Mesothelial cell of epicardium (in vitro differentiated cells): ENCODE data around the gene PLCL2. TPM values are rescaled to one million over a fixed set of nuclear protein-coding genes. Genes with fewer than 3 reads are reported as not detected.

Experiments
- DNase-seq, 2 experiments: peaks; one replicate each; pipeline ENCODE4 v3.0.0; 2021; ENCODE audit warnings: low spot score in 2 of 2; ENCODE audit not compliant: unreplicated experiment in 2 of 2
- H3K27ac Mint-ChIP-seq: 2 replicates; pipeline ENCODE4 v1.8.0; 2021; ENCODE audit warnings: mixed read lengths
- H3K27me3 Mint-ChIP-seq: 2 replicates; pipeline ENCODE4 v1.8.0; 2021; ENCODE audit warnings: low read depth, mixed read lengths
- H3K36me3 Mint-ChIP-seq: 2 replicates; pipeline ENCODE4 v1.8.0; 2021; ENCODE audit warnings: mixed read lengths
- H3K4me1 Mint-ChIP-seq: 2 replicates; pipeline ENCODE4 v1.8.0; 2021; ENCODE audit warnings: mixed read lengths
- H3K4me3 Mint-ChIP-seq: 2 replicates; pipeline ENCODE4 v1.8.0; 2021; ENCODE audit warnings: mild to moderate bottlenecking, moderate library complexity, mixed read lengths
- H3K9me3 Mint-ChIP-seq: 2 replicates; pipeline ENCODE4 v1.8.0; 2021; ENCODE audit warnings: mixed read lengths
- total RNA-seq: library from RNA; stranded (reverse); gene quantifications from 3 replicates; pipeline ENCODE4 v1.2.1, GENCODE V29; 2021
- TF ChIP-seq, protein P1 (sequence below): fragments of 200-600 bp; sonication (generic); IDR thresholded peaks from one replicate; pipeline ENCODE4 v1.5.0; 2021; ENCODE audit warnings: antibody characterized with exemption; ENCODE audit not compliant: unreplicated experiment

Gene PLCL2
- total RNA-seq, 1 donor from 2014 or later = 3.6 TPM

DNA sequence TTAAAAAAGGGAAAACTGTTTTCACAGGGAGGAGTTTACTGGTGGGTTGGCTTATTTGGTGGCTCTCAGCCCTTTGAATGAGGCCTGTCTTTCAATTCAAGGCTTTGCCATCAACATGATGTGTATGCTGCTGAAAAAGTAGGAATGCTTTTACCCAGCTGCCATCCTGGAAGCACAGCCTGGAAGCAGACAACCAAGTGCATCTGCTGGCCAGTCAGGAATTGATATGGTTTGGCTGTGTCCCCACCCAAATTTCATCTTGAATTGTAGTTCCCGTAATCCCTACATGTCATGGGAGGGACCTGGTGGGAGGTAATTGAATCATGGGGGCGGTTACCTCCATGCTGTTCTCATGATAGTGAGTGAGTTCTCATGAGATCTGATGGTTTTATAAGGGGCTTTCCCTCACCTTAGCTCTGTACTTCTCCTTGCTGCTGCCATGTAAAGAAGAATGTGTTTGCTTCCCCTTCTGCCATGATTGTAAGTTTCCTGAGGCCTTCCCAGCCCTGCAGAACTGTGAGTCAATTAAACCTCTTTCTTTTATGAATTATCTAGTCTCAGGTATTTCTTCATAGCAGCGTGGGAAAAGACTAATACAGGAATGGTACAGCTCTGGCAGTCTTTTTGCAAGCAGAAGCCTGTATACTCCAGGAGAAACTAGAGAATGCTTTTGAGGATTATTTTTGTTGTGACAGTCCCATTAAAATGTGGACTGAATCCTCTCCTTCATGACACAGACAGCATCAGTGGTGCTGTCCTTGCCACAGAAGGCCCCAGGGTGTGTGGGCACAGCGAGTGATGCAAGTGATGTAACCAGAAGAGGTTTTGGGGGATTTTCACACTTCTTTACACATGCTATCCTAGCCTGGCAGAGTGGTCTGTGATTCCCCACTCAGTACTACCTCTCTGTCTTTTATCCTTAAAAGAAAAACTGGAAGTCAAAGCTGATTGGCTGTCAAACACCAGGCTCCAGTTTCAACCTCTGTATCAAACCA lies 20.0 kb downstream of the PLCL2 start:
- peaks cover 10% of the 10 kb centered on the region for H3K27me3 Mint-ChIP-seq
- no peaks in the 10 kb centered on the region for H3K9me3 Mint-ChIP-seq
- H3K4me1 Mint-ChIP-seq = no peaks in the 10 kb centered on the region
- TF ChIP-seq, protein P1, sequence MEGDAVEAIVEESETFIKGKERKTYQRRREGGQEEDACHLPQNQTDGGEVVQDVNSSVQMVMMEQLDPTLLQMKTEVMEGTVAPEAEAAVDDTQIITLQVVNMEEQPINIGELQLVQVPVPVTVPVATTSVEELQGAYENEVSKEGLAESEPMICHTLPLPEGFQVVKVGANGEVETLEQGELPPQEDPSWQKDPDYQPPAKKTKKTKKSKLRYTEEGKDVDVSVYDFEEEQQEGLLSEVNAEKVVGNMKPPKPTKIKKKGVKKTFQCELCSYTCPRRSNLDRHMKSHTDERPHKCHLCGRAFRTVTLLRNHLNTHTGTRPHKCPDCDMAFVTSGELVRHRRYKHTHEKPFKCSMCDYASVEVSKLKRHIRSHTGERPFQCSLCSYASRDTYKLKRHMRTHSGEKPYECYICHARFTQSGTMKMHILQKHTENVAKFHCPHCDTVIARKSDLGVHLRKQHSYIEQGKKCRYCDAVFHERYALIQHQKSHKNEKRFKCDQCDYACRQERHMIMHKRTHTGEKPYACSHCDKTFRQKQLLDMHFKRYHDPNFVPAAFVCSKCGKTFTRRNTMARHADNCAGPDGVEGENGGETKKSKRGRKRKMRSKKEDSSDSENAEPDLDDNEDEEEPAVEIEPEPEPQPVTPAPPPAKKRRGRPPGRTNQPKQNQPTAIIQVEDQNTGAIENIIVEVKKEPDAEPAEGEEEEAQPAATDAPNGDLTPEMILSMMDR = no peak
- no peak overlapping the region for H3K27ac Mint-ChIP-seq
- H3K36me3 Mint-ChIP-seq = no peaks in the 10 kb centered on the region
- DNase-seq = no peak
- no peak overlapping the region for H3K4me3 Mint-ChIP-seq

DNA sequence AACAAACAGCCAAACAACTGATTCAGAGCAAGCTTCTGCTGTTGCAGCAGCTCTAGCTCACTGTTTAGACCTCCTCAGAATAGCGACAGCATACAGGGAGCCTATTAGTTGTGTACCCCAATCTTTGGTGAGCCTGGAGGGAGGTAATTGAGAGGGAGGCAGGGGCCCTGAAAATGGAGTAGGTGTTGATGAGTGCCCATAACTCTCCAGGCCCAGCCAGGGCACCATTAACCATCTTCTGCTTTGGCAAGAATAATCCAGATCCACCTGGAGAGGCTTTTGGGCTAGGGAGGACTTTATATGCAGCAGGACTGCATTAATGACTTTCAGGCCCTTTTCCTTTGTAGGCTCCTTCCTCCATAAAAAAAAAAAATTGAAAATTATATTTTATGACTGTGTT lies 20.9 kb downstream of the PLCL2 start:
- Mint-ChIP-seq H3K4me1 (no peaks in the 10 kb centered on the region), H3K9me3 (no peaks in the 10 kb centered on the region), H3K4me3 (no peak overlapping the region), H3K27me3 (peaks cover 18% of the 10 kb centered on the region), H3K36me3 (no peaks in the 10 kb centered on the region), H3K27ac (no peak overlapping the region)
- no peak for DNase-seq
- TF ChIP-seq, protein P1 = no peak

DNA sequence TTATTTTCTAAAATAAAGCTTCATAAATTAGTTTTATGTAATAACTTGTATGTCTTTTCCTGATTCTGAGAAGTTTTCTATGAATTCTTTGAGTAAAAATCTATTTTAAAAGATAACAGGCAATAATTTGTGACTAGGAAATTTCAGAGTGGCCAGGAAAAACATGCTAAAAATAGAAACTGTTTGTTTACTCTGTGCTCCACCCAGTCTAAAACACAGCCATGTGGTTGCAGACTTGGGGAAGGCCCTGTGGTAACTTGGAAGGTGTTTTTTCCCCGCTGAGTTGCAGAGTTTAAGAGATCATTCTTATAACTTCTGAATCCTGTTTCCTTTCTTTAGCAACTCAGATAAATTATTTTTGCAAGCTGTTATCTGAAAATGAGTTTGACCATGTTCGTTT lies 21.9 kb downstream of the PLCL2 start:
- no peak for DNase-seq
- H3K4me1 Mint-ChIP-seq = no peaks in the 10 kb centered on the region
- H3K4me3 Mint-ChIP-seq = no peak overlapping the region
- H3K27me3 Mint-ChIP-seq = peaks cover 14% of the 10 kb centered on the region
- H3K9me3 Mint-ChIP-seq = no peaks in the 10 kb centered on the region
- H3K27ac Mint-ChIP-seq = no peak overlapping the region
- TF ChIP-seq, protein P1 = no peak
- H3K36me3 Mint-ChIP-seq = no peaks in the 10 kb centered on the region

DNA sequence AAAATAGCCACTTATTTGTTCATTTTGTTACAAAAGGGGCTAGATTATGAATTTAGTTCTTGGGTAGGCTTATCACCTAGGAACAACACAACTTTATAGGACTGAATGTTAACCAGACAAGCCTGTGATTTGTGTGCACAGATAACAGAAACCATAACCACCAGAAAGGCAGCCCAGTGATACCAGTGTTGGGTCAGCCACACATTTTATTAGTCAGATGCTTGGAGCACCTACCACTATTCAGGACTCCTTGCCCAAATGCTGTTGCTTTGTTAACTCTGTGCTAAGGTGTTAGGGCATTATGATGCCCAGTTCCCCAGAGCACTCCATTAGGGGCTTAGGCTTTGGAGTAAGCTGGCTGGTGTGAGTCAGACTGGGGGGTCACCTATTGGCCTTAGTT lies 22.5 kb downstream of the PLCL2 start:
- H3K27ac Mint-ChIP-seq = no peak overlapping the region
- peaks cover 10% of the 10 kb centered on the region for H3K27me3 Mint-ChIP-seq
- no peak overlapping the region for H3K4me3 Mint-ChIP-seq
- TF ChIP-seq, protein P1 = no peak
- no peaks in the 10 kb centered on the region for H3K36me3 Mint-ChIP-seq
- DNase-seq = no peak
- H3K4me1 Mint-ChIP-seq = no peaks in the 10 kb centered on the region
- no peaks in the 10 kb centered on the region for H3K9me3 Mint-ChIP-seq

DNA sequence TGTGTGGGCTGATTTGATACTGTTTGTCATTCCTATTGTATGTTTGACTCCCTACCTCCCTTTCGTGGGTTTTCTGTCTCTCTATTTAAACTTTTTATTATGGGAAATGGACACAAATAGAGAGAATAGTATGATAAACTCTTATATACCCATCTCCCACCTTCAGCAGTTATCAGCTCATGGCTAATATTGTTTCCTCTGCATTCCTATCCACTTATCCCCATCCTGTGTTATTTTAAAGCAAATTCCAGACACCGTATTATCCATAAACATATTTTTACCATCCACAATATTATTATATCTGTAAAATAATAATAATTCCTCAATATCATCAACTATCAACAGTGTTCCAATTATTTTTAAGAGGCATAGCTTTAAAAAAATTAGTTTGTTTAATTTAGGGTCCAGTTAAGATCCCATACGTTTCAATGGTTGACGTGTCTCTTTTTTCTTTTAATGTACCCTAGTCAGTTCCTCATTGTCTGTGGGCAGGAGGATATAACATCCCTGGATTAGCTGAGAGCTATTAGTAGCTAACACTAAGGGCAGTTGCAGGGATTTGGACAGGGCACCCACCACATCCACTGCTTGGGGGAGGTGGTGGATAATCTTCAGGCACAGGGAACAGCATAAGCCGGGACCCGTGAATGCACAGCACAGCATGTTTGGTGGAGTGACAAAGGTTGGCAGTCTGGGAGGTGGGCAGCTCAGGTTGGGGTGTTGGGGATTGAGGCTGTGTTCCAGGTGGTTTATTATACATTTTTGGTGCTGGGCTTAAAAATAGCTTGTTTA lies 23.5 kb downstream of the PLCL2 start:
- TF ChIP-seq, protein P1 = no peak
- H3K4me3 Mint-ChIP-seq = no peak overlapping the region
- DNase-seq = no peak
- no peaks in the 10 kb centered on the region for H3K4me1 Mint-ChIP-seq
- no peaks in the 10 kb centered on the region for H3K9me3 Mint-ChIP-seq
- H3K27me3 Mint-ChIP-seq = peaks cover 14% of the 10 kb centered on the region
- H3K36me3 Mint-ChIP-seq = no peaks in the 10 kb centered on the region
- no peak overlapping the region for H3K27ac Mint-ChIP-seq
